Osteoblast (primary cell): ENCODE measurements around the gene ZNF775. TPM values are rescaled to one million over a fixed set of nuclear protein-coding genes. Genes with fewer than 3 reads are reported as not detected.

Source experiments
- DNase-seq: peaks from one replicate; pipeline ENCODE4 v3.0.0; 2011; ENCODE audit warnings: low spot score, mixed read lengths; ENCODE audit not compliant: insufficient read length; ENCODE audit errors: missing footprints
- H2AFZ ChIP-seq: 2 replicates; pipeline ENCODE4 v1.6.0; 2011; ENCODE audit warnings: mild to moderate bottlenecking, low read length
- H3K27ac ChIP-seq: 2 replicates; pipeline ENCODE4 v1.5.1; 2011; ENCODE audit warnings: mild to moderate bottlenecking, low read depth, low read length, moderate library complexity
- H3K27me3 ChIP-seq: 2 replicates; pipeline ENCODE4 v1.6.0; 2012; ENCODE audit warnings: mild to moderate bottlenecking, control low read depth, inconsistent platforms, low read length, moderate library complexity; ENCODE audit not compliant: insufficient read depth
- H3K36me3 ChIP-seq: 2 replicates; pipeline ENCODE4 v1.5.1; 2011; ENCODE audit warnings: mild to moderate bottlenecking, low read length, control low read depth, moderate library complexity; ENCODE audit not compliant: insufficient read depth
- H3K4me1 ChIP-seq: 2 replicates; pipeline ENCODE4 v1.5.1; 2011; ENCODE audit warnings: mild to moderate bottlenecking, low read length, control low read depth, moderate library complexity; ENCODE audit not compliant: insufficient read depth
- H3K4me2 ChIP-seq: 2 replicates; pipeline ENCODE4 v1.6.0; 2011; ENCODE audit warnings: mild to moderate bottlenecking, low read length; ENCODE audit not compliant: insufficient read depth
- H3K4me3 ChIP-seq: fragments of 200-600 bp; sonication (generic); 3 replicates; pipeline ENCODE4 v1.5.1; 2012; ENCODE audit warnings: mild to moderate bottlenecking, low read length, inconsistent platforms; ENCODE audit not compliant: insufficient read depth
- H3K79me2 ChIP-seq: 2 replicates; pipeline ENCODE4 v1.6.0; 2012; ENCODE audit warnings: mild to moderate bottlenecking, low read length, control low read depth, inconsistent platforms; ENCODE audit not compliant: insufficient read depth
- H3K9me3 ChIP-seq: 2 replicates; pipeline ENCODE4 v1.5.1; 2011; ENCODE audit warnings: low read depth, low read length, control low read depth
- H4K20me1 ChIP-seq: 2 replicates; pipeline ENCODE4 v1.6.0; 2012; ENCODE audit warnings: mild to moderate bottlenecking, low read length, control low read depth; ENCODE audit not compliant: insufficient read depth
- total RNA-seq: library from RNA; depleted of rRNA; stranded (reverse); fragments of >200 nt; gene quantifications from 2 replicates; pipeline ENCODE4 v1.2.3, GENCODE V29; 2012
- TF ChIP-seq, protein P1 (sequence below): IDR thresholded peaks from 2 replicates; pipeline ENCODE4 v1.5.1; 2011; ENCODE audit warnings: mild to moderate bottlenecking, low read depth, low read length, moderate library complexity; ENCODE audit errors: extremely low read depth

Gene ZNF775
- total RNA-seq, 1 donor: 6.2 TPM

DNA sequence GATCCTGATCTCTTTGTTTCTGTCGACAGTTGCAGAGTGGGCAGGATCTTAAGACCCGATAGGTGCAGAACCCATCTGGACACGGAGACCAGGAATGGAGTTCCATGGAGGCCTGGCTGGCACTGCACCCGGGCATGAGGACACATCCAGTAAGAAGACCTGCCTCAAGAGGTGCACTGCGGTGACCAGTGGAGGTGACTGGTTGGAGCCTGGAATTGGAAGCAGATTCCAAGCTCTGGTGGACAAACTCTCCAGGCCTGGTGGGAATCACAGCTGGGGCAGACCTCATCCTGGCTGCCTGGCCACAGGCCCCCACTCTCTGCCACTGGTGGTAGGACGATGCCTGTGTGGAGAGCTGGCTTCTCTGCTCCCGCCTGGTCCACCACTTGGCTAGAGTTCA lies 31.0 kb downstream of the ZNF775 start:
- Histone ChIP-seq H3K4me2 (no peak overlapping the region), H3K79me2 (no peaks in the 10 kb centered on the region), H3K27ac (no peak overlapping the region), H3K4me3 (no peak overlapping the region), H3K27me3 (no peaks in the 10 kb centered on the region), H3K9me3 (no peaks in the 10 kb centered on the region), H2AFZ (no peak overlapping the region), H3K36me3 (no peaks in the 10 kb centered on the region), H4K20me1 (no peaks in the 10 kb centered on the region), H3K4me1 (peaks cover 9% of the 10 kb centered on the region)
- TF ChIP-seq, protein P1, sequence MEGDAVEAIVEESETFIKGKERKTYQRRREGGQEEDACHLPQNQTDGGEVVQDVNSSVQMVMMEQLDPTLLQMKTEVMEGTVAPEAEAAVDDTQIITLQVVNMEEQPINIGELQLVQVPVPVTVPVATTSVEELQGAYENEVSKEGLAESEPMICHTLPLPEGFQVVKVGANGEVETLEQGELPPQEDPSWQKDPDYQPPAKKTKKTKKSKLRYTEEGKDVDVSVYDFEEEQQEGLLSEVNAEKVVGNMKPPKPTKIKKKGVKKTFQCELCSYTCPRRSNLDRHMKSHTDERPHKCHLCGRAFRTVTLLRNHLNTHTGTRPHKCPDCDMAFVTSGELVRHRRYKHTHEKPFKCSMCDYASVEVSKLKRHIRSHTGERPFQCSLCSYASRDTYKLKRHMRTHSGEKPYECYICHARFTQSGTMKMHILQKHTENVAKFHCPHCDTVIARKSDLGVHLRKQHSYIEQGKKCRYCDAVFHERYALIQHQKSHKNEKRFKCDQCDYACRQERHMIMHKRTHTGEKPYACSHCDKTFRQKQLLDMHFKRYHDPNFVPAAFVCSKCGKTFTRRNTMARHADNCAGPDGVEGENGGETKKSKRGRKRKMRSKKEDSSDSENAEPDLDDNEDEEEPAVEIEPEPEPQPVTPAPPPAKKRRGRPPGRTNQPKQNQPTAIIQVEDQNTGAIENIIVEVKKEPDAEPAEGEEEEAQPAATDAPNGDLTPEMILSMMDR: no peak
- peak; percentile 79 for DNase-seq

DNA sequence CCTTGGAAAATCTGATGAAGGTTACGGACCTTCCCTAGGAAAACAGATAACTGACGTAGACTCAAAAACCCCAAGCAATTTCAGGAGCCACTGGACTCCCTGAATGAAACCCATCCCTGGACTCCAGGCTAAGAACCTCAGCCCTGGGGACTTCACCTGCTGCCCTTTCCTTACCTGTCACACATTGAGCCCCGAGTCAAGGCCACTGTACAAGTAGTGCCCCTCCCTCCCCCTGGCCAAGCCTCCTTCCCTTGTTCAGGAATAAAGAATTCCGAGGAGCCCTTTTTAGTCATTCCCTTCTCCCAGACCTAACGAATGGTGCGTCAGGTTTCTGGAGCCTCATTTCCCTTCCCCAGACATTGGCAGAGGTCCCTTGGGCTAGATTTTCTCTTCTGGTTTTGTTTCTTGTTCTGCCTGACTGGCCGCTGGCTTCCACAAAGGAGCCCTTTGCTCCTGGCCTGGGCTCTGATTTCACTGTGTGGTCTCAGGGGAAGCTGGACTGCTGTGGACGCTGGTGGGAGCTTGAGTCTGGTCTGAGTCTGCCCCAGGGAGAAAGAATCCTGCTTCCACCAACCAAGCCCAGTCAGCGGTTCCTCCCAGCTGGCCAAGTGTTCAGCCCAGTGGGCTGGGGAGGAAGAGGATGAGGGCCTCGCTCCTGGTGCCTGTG lies 31.7 kb downstream of the ZNF775 start:
- DNase-seq: peak; percentile 92
- TF ChIP-seq, protein P1: no peak

DNA sequence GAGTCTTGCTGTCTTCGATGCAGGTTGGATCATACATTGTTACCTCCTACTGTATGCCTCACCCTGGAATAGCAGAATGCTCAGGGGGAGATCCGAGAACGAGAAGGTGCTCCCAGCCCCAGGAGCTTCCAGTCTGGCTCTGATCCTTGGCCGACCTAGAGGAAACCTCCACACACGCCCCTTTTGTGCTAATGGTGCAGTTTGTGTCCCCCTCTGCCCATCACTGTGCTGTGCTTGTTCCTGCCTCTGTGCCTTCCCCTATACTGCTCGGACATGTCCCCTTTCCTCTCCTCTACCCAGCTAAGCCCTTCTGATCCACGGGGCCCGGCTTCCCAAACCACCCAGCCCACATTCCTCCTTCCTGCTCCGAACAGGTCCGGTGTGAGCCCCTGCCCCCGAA lies 32.5 kb downstream of the ZNF775 start:
- no peak overlapping the region for H3K27ac ChIP-seq
- H3K9me3 ChIP-seq: no peaks in the 10 kb centered on the region
- H3K36me3 ChIP-seq: no peaks in the 10 kb centered on the region
- no peak overlapping the region for H3K4me2 ChIP-seq
- H3K27me3 ChIP-seq: no peaks in the 10 kb centered on the region
- no peaks in the 10 kb centered on the region for H3K79me2 ChIP-seq
- TF ChIP-seq, protein P1: no peak
- no peak overlapping the region for H3K4me3 ChIP-seq
- peak; percentile 45 for DNase-seq
- no peaks in the 10 kb centered on the region for H4K20me1 ChIP-seq
- H2AFZ ChIP-seq: no peak overlapping the region
- no peaks in the 10 kb centered on the region for H3K4me1 ChIP-seq

More for the DNA sequence above, 31.7 kb downstream of the ZNF775 start:
- H2AFZ ChIP-seq: peak overlapping the region; percentile 22
- H3K4me2 ChIP-seq: no peak overlapping the region
- H4K20me1 ChIP-seq: no peaks in the 10 kb centered on the region
- H3K27me3 ChIP-seq: no peaks in the 10 kb centered on the region
- no peaks in the 10 kb centered on the region for H3K9me3 ChIP-seq
- H3K79me2 ChIP-seq: no peaks in the 10 kb centered on the region
- peaks cover 7% of the 10 kb centered on the region for H3K4me1 ChIP-seq
- H3K36me3 ChIP-seq: no peaks in the 10 kb centered on the region
- no peak overlapping the region for H3K27ac ChIP-seq
- no peak overlapping the region for H3K4me3 ChIP-seq

DNA sequence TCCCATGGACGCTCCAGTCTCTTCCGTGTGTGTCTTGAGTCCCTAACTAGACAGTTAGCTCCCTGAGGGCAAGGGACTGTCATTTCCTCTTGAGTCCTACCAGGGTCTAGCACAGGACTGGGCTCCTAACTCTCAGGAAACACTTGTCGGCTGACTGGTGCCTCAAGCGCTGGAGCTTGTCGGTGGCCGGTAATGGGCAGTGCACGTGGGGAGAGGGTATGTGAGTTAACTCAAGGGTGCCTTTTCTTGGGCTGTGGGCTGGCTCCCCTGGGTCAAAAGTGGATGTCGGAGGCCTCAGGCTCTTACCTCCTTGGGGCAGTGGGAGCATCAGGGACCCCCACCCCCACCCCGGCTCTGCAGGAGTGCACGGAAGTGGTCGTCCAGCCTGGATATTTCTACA lies 32.9 kb downstream of the ZNF775 start:
- Histone ChIP-seq H2AFZ (no peak overlapping the region), H3K4me1 (no peaks in the 10 kb centered on the region), H4K20me1 (no peaks in the 10 kb centered on the region), H3K4me3 (no peak overlapping the region), H3K27me3 (no peaks in the 10 kb centered on the region), H3K27ac (no peak overlapping the region), H3K4me2 (no peak overlapping the region), H3K79me2 (no peaks in the 10 kb centered on the region), H3K9me3 (no peaks in the 10 kb centered on the region), H3K36me3 (no peaks in the 10 kb centered on the region)
- TF ChIP-seq, protein P1: no peak
- peak; percentile 55 for DNase-seq
